Right forelimb (tissue), 1 donor: Measurements from ENCODE around the gene HASPIN.

Source experiments
- DNase-seq: peaks from one replicate; pipeline ENCODE4 v3.0.0-alpha.2; 2018

The HASPIN gene

DNA sequence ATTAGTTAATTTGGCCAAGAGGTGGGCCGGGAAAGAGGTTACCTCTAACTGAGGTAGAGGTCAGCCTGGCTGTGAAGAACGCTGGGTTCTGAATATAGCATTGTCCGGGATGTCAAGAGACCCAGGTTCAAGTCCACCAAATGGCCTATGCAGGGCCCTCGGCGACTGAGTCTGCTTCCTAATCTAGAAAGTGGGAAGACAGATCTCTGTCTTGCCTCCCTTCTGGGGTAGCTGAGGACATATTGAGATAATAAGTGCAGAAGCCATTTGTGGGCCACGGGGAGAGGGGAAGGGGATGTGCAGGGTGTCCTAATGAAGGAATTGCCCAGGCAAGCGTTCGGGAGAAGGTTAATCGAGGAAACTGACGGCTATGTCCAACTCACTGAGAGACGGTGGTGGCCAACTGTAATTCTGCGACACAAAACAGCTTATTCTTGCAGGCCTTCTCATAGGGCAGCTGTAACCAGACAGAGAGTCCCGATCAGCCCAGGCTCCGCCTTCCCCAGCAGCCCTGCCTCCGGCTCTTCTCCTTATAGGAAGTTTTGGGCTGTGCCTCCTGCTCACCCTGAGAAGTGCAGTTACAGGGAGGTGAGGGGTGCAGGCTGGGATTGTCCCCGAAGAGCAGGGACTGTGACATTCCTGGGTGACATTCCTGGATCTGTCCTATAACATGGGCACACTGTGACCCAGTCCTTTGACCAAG is 15.9 kb downstream of the HASPIN start:
- no peak for DNase-seq

DNA sequence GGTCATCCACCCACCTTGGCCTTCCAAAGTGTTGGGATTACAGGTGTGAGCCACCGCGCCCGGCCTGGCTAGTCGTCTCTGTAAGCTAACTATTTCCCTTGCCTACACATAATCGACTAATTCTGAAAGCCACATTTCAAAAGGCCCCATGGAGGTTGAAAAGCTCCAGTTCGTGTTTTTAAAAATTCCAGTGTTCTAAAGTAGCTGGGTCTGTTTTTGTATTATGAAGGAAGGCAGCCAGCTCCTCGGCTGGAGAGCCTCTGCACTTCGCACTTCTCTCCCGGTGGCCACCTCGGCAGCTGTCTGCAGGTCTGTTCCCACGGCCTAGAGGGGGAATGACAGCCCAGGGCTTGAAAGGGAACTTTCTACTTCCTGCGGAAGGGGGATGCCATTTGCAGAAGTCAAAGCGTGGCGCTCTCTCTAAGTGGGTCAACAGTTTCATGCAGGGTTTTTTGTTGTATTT is 16.9 kb downstream of the HASPIN start:
- no peak for DNase-seq

GRCh38 chr17:3744014-3744413 is 20.3 kb downstream of the HASPIN start:
- no peak for DNase-seq

- DNase-seq = no peak
These were observed 21.4 kb downstream of the HASPIN start for GRCh38 chr17:3745071-3745470.

- DNase-seq = no peak
These were observed 24.1 kb downstream of the HASPIN start for GRCh38 chr17:3747805-3748204.

- DNase-seq = no peak
These were observed 24.9 kb downstream of the HASPIN start for GRCh38 chr17:3748576-3748975.

DNA sequence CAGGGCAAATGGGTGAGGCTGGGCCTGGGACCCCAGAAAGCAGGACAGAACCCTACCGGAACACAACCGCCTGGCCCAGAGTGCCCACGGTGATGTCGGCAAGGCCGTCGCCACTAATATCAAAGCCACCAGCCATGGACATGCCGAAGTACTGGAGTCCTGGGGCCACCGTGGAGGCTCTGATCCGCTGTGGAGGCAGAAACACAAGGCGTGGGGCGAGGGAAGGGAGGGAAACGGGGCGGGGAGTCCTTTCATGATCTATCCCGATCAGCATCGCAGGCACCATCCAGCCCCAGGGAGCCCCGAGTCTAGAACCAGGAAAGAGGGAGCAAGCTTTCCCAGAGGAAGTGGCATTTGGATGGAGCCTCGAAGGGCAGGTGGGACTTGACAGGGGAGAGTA is 26.6 kb downstream of the HASPIN start:
- DNase-seq = no peak

DNA sequence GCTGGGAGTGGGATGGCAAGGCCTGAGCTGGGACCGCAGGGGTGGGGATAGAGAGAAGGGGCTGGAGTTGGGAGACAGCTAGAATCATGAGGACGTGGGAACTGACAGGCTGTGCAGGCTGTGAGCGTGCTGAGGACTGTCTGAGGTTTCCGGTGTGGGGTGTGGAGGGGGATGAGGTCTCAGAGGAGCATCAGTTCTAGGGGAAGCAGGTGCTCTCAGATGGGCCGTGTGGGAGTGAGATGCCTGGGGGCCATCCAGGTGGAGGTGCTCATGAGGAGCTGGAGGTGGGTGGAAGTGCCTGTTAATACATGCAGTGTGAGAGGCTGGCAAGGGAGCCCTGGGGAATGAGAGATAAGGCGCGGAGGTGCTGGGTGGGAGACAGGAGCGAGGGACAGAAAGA is 27.2 kb downstream of the HASPIN start:
- DNase-seq = no peak

GRCh38 chr17:3751836-3752235 is 28.1 kb downstream of the HASPIN start:
- DNase-seq = no peak

DNA sequence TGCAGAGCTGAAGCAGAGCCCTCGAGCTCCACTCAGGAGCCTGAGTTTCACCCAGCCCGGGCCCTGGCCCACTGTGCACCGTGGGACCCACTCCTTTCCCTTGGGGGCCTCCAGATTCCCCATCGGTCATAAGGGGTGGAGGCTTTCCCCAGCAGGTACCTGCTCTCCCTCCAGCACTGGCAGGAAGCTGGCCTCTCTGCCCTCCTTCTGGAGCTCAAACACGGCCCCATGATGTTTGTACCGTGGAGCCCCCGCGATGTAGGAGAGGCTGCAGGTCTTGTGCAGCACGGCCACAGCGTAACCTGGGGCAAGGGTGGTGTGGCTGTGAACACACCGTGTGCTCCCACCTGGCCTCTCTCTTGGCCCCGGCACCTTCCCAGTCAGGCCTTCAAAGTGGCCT is 29.9 kb downstream of the HASPIN start:
- DNase-seq = no peak

DNA sequence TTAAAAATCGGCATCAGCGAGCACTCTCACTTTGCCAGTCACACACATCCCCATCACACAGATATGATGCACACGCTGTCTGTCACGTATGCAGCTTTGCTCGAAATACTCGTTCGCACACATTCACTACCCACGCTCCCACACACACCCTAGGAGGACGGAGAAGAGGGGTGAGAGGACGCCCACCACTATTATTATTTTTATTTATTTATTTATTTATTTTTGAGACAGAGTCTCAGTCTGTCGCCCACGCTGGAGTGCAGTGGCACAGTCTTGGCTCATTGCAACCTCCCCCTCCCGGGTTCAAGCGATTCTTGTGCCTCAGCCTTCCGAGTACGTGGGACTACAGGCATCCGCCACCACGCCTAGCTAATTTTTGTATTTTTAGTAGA is 30.4 kb downstream of the HASPIN start:
- no peak for DNase-seq

GRCh38 chr17:3754458-3755334 is 31.0 kb downstream of the HASPIN start:
- DNase-seq = no peak

- no peak for DNase-seq
These were observed 31.8 kb downstream of the HASPIN start for GRCh38 chr17:3755335-3756030.

GRCh38 chr17:3759597-3760216 is 36.0 kb downstream of the HASPIN start:
- DNase-seq = no peak

DNA sequence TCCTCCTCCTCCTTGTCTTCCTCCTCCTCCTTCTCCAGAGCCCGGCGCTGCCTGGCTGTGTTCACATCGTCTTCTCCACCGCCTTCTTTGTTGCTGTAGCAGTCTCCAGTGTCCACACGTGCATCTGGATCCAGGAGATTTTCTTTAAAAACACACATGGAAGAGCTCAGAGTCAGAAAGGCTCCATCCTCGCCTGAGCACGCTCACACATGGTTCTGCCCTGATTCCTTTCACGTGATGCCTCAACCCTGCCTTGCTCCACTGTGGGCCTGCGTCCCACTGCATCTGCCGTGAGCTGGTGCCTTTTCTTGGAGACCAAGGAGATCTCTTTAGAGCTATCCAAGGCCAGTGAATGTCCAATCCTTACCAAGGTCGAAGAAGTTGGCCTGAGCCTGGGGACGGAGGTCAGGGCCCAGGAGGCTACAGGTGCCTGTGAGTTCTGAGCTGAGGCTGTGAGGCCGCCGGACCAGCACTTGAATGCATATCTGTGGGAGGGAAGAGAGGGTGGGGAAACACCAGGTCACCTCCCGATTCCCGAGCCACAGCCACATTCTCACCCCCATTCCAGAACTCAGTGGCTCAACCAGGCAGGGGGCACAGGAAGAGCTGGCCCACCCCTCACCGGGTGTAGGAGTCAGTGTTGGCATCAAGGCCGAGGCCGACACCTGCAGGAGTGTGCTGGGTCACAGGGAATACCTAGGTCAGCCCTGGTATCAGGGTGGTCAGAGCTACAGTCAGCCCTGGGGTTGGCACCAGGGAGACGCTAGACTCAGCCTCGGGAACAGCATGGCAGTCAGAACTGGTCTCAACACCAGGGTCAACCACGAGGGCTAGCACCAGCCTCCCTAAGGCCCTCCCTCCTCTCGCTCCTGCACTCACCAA is 37.6 kb downstream of the HASPIN start:
- DNase-seq = no peak

- no peak for DNase-seq
These were observed 38.2 kb downstream of the HASPIN start for GRCh38 chr17:3761918-3762380.

GRCh38 chr17:3762922-3763776 is 39.4 kb downstream of the HASPIN start:
- no peak for DNase-seq

GRCh38 chr17:3763777-3764170 is 40.1 kb downstream of the HASPIN start:
- DNase-seq = no peak

- DNase-seq = no peak
These were observed 42.3 kb downstream of the HASPIN start for GRCh38 chr17:3765981-3766380.

GRCh38 chr17:3766779-3767178 is 43.1 kb downstream of the HASPIN start:
- no peak for DNase-seq

DNA sequence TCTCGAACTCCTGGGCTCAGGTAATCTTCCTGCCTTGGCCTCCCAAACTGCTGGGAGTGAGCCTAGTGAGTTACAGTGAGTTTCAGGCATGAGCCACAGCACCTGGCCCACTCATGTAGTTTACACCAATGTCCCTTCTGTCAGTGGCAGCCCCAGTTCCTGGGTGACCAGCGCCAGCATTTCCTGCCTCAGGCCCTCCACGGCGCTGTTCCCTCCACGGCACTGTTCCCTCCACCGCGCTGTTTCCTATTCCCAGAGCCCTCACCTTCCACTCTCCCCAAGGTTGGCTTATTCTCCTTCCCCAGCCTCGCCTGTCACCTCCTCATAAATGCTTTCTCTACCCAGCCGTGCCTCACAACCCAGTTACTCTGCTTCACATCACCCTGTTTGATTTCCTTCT is 44.6 kb downstream of the HASPIN start:
- DNase-seq = no peak
